Esophagus squamous epithelium (tissue), 5 donors: ENCODE results near the gene MTNR1B. TPM values are rescaled to one million over a fixed set of nuclear protein-coding genes. Genes with fewer than 3 reads are reported as not detected.

ENCODE experiments used
- DNase-seq: peaks from one replicate; lab custom pipeline; 2025; lab: John Stamatoyannopoulos, UW
- H3K27ac ChIP-seq, 4 donors: fragments of 200-600 bp; sonication (generic); one replicate each; pipeline ENCODE4 v1.5.1; 2016 to 2019; ENCODE audit warnings: mild to moderate bottlenecking in 1 of 4
- H3K27me3 ChIP-seq, 4 donors: fragments of 200-600 bp; sonication (generic); 1 replicate in 3 of 4; 2 replicates in 1 of 4; pipeline versions ENCODE4 v1.5.1 to v1.6.0; 2017 to 2021; ENCODE audit warnings: antibody characterized with exemption in 1 of 4
- H3K36me3 ChIP-seq, 3 donors: fragments of 200-600 bp; sonication (generic); one replicate each; pipeline ENCODE4 v1.5.1; 2016 to 2019
- H3K4me1 ChIP-seq, 3 donors: fragments of 200-600 bp; sonication (generic); one replicate each; pipeline ENCODE4 v1.5.1; 2017 to 2019
- H3K4me3 ChIP-seq, 4 donors: fragments of 200-600 bp; sonication (generic); 1 replicate in 3 of 4; 2 replicates in 1 of 4; pipeline ENCODE4 v1.5.1; 2016 to 2019; ENCODE audit warnings: mild to moderate bottlenecking in 2 of 4, moderate library complexity in 1 of 4
- H3K9me3 ChIP-seq, 3 donors: fragments of 200-600 bp; sonication (generic); one replicate each; pipeline ENCODE4 v1.5.1; 2016 to 2019
- CTCF ChIP-seq, 6 experiments: fragments of 450-650 bp in 4 of 6; fragments of 200-600 bp in 2 of 6; sonication (generic) in 2 of 6; IDR thresholded peaks; one replicate each; pipeline ENCODE4 v1.5.1; 2016 to 2019; ENCODE audit warnings: antibody characterized with exemption in 6 of 6, mild to moderate bottlenecking in 4 of 6, moderate library complexity in 4 of 6
- POLR2A ChIP-seq, 4 donors: fragments of 450-650 bp; IDR thresholded peaks; one replicate each; pipeline ENCODE4 v1.6.1; 2017; ENCODE audit warnings: antibody characterized with exemption in 4 of 4, mild to moderate bottlenecking in 4 of 4, moderate library complexity in 3 of 4
- WGBS, 2 donors: methylation state at CpG; one replicate each; pipeline ENCODE4 v1.1.5; 2018; 5-methylcytosine and 5-hydroxymethylcytosine counted together
- intact Hi-C: fragments of 100-400 bp; cut with DNase I; formaldehyde crosslinking; loops from one replicate; pipeline ENCODE4 v1.15.0; 2022
- total RNA-seq, 4 donors: library from RNA; depleted of rRNA; stranded (reverse); fragments of >200 nt; gene quantifications; one replicate each; pipeline ENCODE4 v1.1.0, GENCODE V29; 2016
- donor health status: DM: yes; HTN: yes; CAD: no.

Gene MTNR1B
- total RNA-seq, 4 donors from 2014 or later, result not detected

DNA sequence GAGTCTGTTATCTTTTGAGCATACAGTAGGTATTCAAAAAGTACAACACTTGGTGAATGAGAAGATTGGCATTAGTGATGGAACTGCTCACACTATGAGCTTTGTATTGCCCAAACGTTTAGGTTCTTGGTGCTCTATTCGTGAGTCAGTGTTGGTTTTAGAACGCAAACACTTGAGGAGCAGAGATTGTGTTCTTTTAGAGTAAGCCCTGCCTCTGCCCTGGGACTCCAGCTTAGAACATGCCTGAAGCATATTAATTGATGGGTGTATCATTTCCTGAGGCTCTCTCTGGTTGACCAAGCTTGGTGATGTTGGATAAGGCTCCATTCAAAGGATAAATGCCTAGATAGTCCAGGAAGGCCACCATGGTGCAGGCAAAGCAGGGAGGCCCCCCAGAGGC is 10.9 kb downstream of the MTNR1B start:
- no peaks in the 10 kb centered on the region for H3K9me3 ChIP-seq
- no peaks in the 10 kb centered on the region for H3K36me3 ChIP-seq
- no peak for DNase-seq
- TF ChIP-seq CTCF (IDR thresholded peaks at IDR 0.05) (no peak), POLR2A (IDR thresholded peaks at IDR 0.05) (no peak)
- H3K27ac ChIP-seq, result no peak overlapping the region
- no peak overlapping the region for H3K4me3 ChIP-seq
- no peaks in the 10 kb centered on the region for H3K27me3 ChIP-seq
- H3K4me1 ChIP-seq, result no peaks in the 10 kb centered on the region
- 62 to 65% methylated on average over 2 to 3 of the region's 3 CpGs for WGBS, 2 donors
- intact Hi-C loops, result no loop called here

- no peaks in the 10 kb centered on the region for H3K36me3 ChIP-seq
- no peak for DNase-seq
- H3K4me1 ChIP-seq, result no peaks in the 10 kb centered on the region
- H3K27ac ChIP-seq, result no peak overlapping the region
- TF ChIP-seq POLR2A (IDR thresholded peaks at IDR 0.05), result no peak
- intact Hi-C loops, result no loop called here
- no peaks in the 10 kb centered on the region for H3K27me3 ChIP-seq
- no peak overlapping the region for H3K4me3 ChIP-seq
- 93 to 94% methylated on average over 18 to 20 of the region's 24 CpGs for WGBS, 2 donors
- no peaks in the 10 kb centered on the region for H3K9me3 ChIP-seq
These were observed 12.1 kb downstream of the MTNR1B start for GRCh38 chr11:92981508-92982043.

DNA sequence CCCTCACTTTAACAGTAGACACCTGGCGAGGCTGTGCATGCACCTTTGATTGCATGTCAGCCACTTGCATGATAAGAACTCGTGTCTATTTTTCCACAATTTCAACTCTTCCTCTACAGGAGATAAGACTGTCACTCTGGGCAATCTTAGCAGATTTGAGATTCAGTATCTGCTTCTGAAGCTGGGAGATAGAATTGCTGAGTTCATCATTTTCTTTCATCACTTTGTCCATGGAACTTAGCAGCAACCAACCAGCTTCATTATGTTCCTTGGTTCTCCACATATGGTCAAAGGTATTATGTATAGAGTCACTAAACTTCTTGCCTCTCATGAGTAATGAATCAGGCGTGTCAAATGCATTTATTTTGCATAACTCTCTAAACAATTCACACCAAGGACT is 17.1 kb downstream of the MTNR1B start:
- Histone ChIP-seq H3K27me3 (no peaks in the 10 kb centered on the region), H3K9me3 (peaks cover 0 to 5% (median 0%) of the 10 kb centered on the region in 3 donors), H3K4me1 (no peaks in the 10 kb centered on the region), H3K36me3 (no peaks in the 10 kb centered on the region), H3K4me3 (no peak overlapping the region), H3K27ac (no peak overlapping the region)
- intact Hi-C loops, result no loop called here
- TF ChIP-seq POLR2A (IDR thresholded peaks at IDR 0.05), result no peak
- no peak for TF ChIP-seq CTCF (IDR thresholded peaks at IDR 0.05)
- WGBS, 2 donors, result 52 to 54% methylated on average over 3 of the region's 3 CpGs
- DNase-seq, result no peak

- Histone ChIP-seq H3K36me3 (no peaks in the 10 kb centered on the region), H3K4me3 (no peak overlapping the region), H3K27ac (no peak overlapping the region), H3K4me1 (no peaks in the 10 kb centered on the region), H3K27me3 (no peaks in the 10 kb centered on the region), H3K9me3 (peaks cover 0 to 5% (median 0%) of the 10 kb centered on the region in 3 donors)
- intact Hi-C loops, result no loop called here
- DNase-seq, result no peak
- no peak for TF ChIP-seq CTCF (IDR thresholded peaks at IDR 0.05)
- no peak for TF ChIP-seq POLR2A (IDR thresholded peaks at IDR 0.05)
These were observed 23.6 kb downstream of the MTNR1B start for GRCh38 chr11:92993004-92993403.

- WGBS, 2 donors, result 80 to 89% methylated on average over 2 of the region's 2 CpGs
These were observed 31.3 kb downstream of the MTNR1B start for GRCh38 chr11:93000511-93001476.

More at GRCh38 chr11:93000511-93001476, 31.3 kb downstream of the MTNR1B start:
- Histone ChIP-seq H3K36me3 (no peaks in the 10 kb centered on the region), H3K27ac (no peak overlapping the region), H3K4me1 (peaks cover 0 to 16% (median 0%) of the 10 kb centered on the region in 3 donors), H3K9me3 (no peaks in the 10 kb centered on the region), H3K4me3 (no peak overlapping the region), H3K27me3 (no peaks in the 10 kb centered on the region)
- DNase-seq, result no peak
- TF ChIP-seq POLR2A (IDR thresholded peaks at IDR 0.05), result no peak
- no peak for TF ChIP-seq CTCF (IDR thresholded peaks at IDR 0.05)
- intact Hi-C loops, result no loop called here
